Measurements from ENCODE around the gene RMDN2.
A peak's percentile ranks its signal among the peaks of the same experiment; 100 is the strongest.

The RMDN2 gene, protein sequence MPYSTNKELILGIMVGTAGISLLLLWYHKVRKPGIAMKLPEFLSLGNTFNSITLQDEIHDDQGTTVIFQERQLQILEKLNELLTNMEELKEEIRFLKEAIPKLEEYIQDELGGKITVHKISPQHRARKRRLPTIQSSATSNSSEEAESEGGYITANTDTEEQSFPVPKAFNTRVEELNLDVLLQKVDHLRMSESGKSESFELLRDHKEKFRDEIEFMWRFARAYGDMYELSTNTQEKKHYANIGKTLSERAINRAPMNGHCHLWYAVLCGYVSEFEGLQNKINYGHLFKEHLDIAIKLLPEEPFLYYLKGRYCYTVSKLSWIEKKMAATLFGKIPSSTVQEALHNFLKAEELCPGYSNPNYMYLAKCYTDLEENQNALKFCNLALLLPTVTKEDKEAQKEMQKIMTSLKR

DNA sequence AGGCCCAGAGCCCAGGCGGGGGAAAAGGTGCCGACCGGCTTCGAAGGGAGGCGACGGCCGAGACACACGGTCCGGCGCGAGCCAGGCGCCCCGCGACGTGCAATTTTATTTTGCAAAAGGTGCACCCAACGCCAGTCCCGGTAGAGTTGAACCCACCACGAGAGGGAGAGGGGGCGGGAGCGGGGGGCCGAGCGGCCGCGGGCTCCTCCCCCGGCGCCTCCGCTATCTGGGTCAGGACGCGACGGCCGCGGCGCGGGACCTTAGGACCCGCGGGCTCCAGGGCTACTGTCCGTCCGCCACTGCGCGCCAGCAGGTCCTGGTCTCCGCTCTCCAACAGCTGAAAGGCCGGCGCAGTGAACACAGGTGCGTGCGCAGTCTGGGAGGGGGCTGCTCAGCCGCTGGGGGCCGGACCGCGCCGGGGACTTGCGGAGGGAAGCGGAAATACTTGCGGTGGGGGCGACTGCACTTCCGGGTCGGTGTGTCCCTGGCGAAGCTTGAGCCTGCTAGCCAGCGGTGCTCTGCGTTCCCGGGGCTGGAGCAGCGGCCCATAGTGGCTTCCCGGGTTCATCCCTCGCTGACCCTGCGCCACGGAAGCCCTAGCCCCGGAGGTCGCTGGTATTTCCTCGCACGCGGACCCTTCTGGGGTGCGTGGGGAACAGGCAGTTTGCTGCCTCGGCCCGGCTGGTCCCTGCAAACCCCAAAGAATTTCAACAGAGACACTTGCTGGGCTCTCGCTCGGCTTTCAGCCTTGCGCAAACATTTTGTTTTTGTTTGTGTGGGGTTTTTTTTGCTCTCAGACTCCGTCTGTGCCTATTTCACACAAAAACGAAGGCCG lies at the start of gene RMDN2:
Gene RMDN2, plus strand, starts transcription at position 225 of the 835 bp plus-strand sequence. CDS start 3,991 bp downstream, outside the sequence.
- H3K27ac ChIP-seq, result peak within 1 kb of the TSS; percentile 70
- H2AFZ ChIP-seq, result peak within 1 kb of the TSS; percentile 99
- H3K36me3 ChIP-seq (ENCODE audit: control insufficient read depth, insufficient read depth, low read length), result no peaks in the 10 kb centered on the region
- H3K9me3 ChIP-seq (ENCODE audit: control insufficient read depth, low read length), result no peaks in the 10 kb centered on the region
- no peaks in the 10 kb centered on the region for H3K79me2 ChIP-seq
- H3K9ac ChIP-seq, result peak within 1 kb of the TSS; percentile 49
- TF ChIP-seq, protein P1, sequence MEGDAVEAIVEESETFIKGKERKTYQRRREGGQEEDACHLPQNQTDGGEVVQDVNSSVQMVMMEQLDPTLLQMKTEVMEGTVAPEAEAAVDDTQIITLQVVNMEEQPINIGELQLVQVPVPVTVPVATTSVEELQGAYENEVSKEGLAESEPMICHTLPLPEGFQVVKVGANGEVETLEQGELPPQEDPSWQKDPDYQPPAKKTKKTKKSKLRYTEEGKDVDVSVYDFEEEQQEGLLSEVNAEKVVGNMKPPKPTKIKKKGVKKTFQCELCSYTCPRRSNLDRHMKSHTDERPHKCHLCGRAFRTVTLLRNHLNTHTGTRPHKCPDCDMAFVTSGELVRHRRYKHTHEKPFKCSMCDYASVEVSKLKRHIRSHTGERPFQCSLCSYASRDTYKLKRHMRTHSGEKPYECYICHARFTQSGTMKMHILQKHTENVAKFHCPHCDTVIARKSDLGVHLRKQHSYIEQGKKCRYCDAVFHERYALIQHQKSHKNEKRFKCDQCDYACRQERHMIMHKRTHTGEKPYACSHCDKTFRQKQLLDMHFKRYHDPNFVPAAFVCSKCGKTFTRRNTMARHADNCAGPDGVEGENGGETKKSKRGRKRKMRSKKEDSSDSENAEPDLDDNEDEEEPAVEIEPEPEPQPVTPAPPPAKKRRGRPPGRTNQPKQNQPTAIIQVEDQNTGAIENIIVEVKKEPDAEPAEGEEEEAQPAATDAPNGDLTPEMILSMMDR (IDR thresholded peaks at IDR 0.05), result no peak
- no peaks in the 10 kb centered on the region for H3K4me1 ChIP-seq
- peak within 1 kb of the TSS; percentile 85 for H3K4me2 ChIP-seq (ENCODE audit: low read length)
- H3K4me3 ChIP-seq (ENCODE audit: low read depth, low read length), result peak within 1 kb of the TSS; percentile 79
- no peaks in the 10 kb centered on the region for H3K27me3 ChIP-seq (ENCODE audit: control insufficient read depth, insufficient read depth, low read length)

DNA sequence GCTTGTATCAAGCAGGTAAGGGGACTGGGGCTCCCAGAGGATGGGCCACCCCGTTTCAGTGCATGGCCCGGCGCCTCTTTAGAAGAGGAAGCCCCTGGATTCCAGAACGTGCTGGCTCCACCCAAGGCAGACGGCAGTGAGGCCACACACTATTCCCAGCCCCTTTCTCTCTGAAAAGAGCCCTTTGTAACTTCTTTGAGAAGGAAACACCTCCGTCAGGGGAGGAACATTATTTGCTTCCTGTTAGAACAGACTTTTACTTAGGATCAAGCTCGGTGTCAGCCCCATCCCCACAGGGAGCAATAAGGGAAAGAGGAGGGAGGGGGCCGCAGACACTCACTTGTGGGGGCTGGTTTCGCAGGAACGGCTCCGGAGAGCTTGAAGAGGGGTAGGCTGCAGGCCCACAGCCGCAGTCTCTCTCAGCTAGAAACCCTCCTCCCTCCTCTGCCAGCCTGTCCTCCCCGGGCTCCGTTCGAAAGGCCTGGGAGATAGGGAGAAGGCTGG lies 49.6 kb upstream of the RMDN2 start:
- no peak overlapping the region for H3K27ac ChIP-seq
- H3K4me2 ChIP-seq (ENCODE audit: low read length), result no peak overlapping the region
- no peaks in the 10 kb centered on the region for H3K79me2 ChIP-seq
- TF ChIP-seq, protein P1 (IDR thresholded peaks at IDR 0.05), result no peak
- H3K4me1 ChIP-seq, result peaks cover 4% of the 10 kb centered on the region
- H3K9ac ChIP-seq, result no peak overlapping the region
- no peaks in the 10 kb centered on the region for H3K9me3 ChIP-seq (ENCODE audit: control insufficient read depth, low read length)
- H3K36me3 ChIP-seq (ENCODE audit: control insufficient read depth, insufficient read depth, low read length), result no peaks in the 10 kb centered on the region
- no peaks in the 10 kb centered on the region for H3K27me3 ChIP-seq (ENCODE audit: control insufficient read depth, insufficient read depth, low read length)
- no peak overlapping the region for H3K4me3 ChIP-seq (ENCODE audit: low read depth, low read length)
- peak overlapping the region; percentile 1 for H2AFZ ChIP-seq

DNA sequence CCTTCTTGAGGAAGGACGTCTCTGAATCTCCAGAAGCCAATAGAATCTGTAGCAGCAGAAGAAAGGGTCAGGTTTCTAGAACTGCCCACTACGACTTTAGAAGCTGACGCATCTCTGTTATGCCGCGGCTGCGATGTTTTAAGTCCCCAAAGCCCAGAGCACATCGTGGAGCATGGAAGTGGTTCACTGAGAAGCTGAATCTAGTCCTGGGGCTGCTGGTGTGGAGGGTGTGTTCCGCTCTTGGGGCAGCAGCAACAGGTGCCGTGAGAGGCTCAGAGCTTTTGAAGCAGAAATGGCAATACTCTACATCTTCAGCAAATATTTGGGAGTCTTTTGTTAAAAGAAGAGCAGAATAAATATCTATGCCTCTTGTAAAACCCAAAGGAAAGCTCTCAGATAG lies 48.9 kb upstream of the RMDN2 start:
- peaks cover 4% of the 10 kb centered on the region for H3K4me1 ChIP-seq
- no peak overlapping the region for H3K27ac ChIP-seq

DNA sequence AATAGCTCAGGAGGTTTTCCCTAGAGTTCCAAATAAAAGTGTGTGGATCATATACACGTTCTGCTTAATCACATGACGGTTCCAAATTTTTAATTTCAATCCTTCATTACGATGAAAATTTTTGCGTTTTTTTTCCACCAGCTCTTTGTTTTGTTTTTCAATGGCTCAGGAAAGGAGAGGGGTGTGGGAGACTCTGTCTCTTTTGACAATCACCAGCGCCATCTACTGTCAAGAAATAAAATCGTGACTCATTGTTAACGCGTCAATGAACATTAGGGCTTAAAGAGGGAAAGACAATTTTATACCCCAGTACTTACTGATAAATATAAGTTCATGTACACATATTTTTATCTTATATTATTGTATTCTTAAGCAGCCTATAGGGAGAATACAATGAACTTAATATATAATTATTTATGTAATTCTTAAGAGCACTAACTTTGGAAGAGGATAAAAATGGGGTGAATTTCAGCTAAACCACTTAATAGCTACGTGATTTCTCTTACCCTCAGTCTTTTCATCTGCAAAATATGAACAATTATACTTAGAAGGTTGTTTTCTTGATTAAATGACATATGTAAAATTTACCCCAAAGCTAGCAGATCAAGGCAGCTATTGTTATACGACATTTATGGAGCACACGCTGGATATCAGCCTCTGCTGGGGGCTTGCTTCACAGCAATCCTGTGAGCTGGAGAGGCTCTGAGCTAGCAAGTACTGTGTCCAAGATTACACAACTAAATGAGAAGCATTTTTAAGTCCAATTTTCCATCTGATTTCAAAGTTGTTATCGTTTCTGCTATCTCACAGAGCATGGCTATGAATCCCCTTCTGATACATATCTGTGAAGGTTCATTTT lies 47.4 kb upstream of the RMDN2 start:
- Histone ChIP-seq H3K4me1 (peaks cover 4% of the 10 kb centered on the region), H3K9ac (no peak overlapping the region), H3K36me3 (ENCODE audit: control insufficient read depth, insufficient read depth, low read length) (no peaks in the 10 kb centered on the region), H3K79me2 (no peaks in the 10 kb centered on the region), H3K4me3 (ENCODE audit: low read depth, low read length) (no peak overlapping the region), H3K9me3 (ENCODE audit: control insufficient read depth, low read length) (no peaks in the 10 kb centered on the region), H2AFZ (peak overlapping the region; percentile 20), H3K27me3 (ENCODE audit: control insufficient read depth, insufficient read depth, low read length) (no peaks in the 10 kb centered on the region), H3K27ac (no peak overlapping the region), H3K4me2 (ENCODE audit: low read length) (no peak overlapping the region)
- TF ChIP-seq, protein P1 (IDR thresholded peaks at IDR 0.05), result peak; percentile 70

More for the DNA sequence above, 48.9 kb upstream of the RMDN2 start:
- Histone ChIP-seq H3K27me3 (ENCODE audit: control insufficient read depth, insufficient read depth, low read length) (no peaks in the 10 kb centered on the region), H3K36me3 (ENCODE audit: control insufficient read depth, insufficient read depth, low read length) (no peaks in the 10 kb centered on the region), H3K4me2 (ENCODE audit: low read length) (no peak overlapping the region), H3K4me3 (ENCODE audit: low read depth, low read length) (no peak overlapping the region), H2AFZ (no peak overlapping the region), H3K79me2 (no peaks in the 10 kb centered on the region), H3K9me3 (ENCODE audit: control insufficient read depth, low read length) (no peaks in the 10 kb centered on the region), H3K9ac (no peak overlapping the region)
- TF ChIP-seq, protein P1 (IDR thresholded peaks at IDR 0.05), result no peak

Data from parathyroid adenoma (tissue), 2 donors.